Thoracic aorta (tissue), 2 donors: ENCODE measurements around the gene SMC3. TPM values are rescaled to one million over a fixed set of nuclear protein-coding genes. Genes with fewer than 3 reads are reported as not detected.

Experiments
- ATAC-seq: fragments of 150-250 bp; one replicate; pipeline ENCODE4 v1.8.0; 2017; ENCODE audit warnings: low read depth; ENCODE audit not compliant: insufficient number of reproducible peaks, low FRiP score
- DNase-seq: peaks from one replicate; pipeline ENCODE4 v3.0.0-alpha.2; 2020; ENCODE audit warnings: low spot score
- H3K27ac ChIP-seq, 2 donors: fragments of 200-600 bp; sonication (generic); 1 replicate in 1 of 2; 2 replicates in 1 of 2; pipeline ENCODE4 v1.5.1; 2016; ENCODE audit warnings: mild to moderate bottlenecking in 2 of 2, moderate library complexity in 2 of 2
- H3K27me3 ChIP-seq: fragments of 200-600 bp; sonication (generic); replicated peaks from 2 replicates; pipeline ENCODE4 v1.6.0; 2016; ENCODE audit warnings: mild to moderate bottlenecking; ENCODE audit not compliant: insufficient read depth
- H3K36me3 ChIP-seq: fragments of 200-600 bp; sonication (generic); one replicate; pipeline ENCODE4 v1.5.1; 2016
- H3K4me1 ChIP-seq, 2 donors: fragments of 200-600 bp; sonication (generic); 1 replicate in 1 of 2; 2 replicates in 1 of 2; pipeline versions ENCODE4 v1.5.1 to v1.6.0; 2016; ENCODE audit warnings: low read depth in 2 of 2, mild to moderate bottlenecking in 1 of 2; ENCODE audit not compliant: control insufficient read depth in 1 of 2
- H3K4me3 ChIP-seq: fragments of 200-600 bp; sonication (generic); 2 replicates; pipeline ENCODE4 v1.5.1; 2016; ENCODE audit warnings: mild to moderate bottlenecking
- H3K9me3 ChIP-seq: fragments of 200-600 bp; sonication (generic); 2 replicates; pipeline ENCODE4 v1.5.1; 2016
- total RNA-seq, 2 donors: library from RNA; depleted of rRNA; stranded (reverse); fragments of >200 nt; gene quantifications; one replicate each; pipeline versions ENCODE4 v1.1.0 to v1.2.3, GENCODE V29; 2016
- TF ChIP-seq, protein P1 (sequence below): fragments of 200-600 bp; sonication (generic); IDR thresholded peaks from one replicate; pipeline ENCODE4 v1.5.1; 2019; ENCODE audit warnings: antibody characterized with exemption

Gene SMC3
- total RNA-seq, 2 donors from 2014 or later = 19.8 to 32.7 TPM

DNA sequence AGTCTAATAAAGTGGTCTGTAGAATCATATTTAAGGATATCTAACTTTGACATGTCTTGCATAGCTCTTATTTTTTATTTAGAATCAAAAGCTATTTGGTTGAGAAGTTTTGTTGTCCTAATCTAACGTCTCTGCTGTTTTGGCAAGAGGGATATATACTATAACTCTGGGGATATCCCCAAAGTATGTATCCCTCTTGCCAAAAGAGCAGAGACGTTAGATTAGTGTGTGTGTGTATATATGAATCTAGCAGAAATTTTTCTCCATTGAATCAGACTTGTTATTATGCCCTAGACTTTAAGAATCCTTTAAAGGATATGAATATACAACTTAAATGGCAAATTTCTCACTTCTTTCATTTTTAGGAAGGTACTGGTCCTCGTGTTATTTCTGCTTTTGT is 9.6 kb downstream of the SMC3 start:
- ATAC-seq (no peak), DNase-seq (no peak)
- Histone ChIP-seq H3K27ac (no peak overlapping the region), H3K4me3 (no peak overlapping the region), H3K9me3 (no peaks in the 10 kb centered on the region), H3K4me1 (peaks cover 12 to 17% of the 10 kb centered on the region in 2 donors), H3K27me3 (no peaks in the 10 kb centered on the region), H3K36me3 (peaks cover 24% of the 10 kb centered on the region)
- TF ChIP-seq, protein P1, sequence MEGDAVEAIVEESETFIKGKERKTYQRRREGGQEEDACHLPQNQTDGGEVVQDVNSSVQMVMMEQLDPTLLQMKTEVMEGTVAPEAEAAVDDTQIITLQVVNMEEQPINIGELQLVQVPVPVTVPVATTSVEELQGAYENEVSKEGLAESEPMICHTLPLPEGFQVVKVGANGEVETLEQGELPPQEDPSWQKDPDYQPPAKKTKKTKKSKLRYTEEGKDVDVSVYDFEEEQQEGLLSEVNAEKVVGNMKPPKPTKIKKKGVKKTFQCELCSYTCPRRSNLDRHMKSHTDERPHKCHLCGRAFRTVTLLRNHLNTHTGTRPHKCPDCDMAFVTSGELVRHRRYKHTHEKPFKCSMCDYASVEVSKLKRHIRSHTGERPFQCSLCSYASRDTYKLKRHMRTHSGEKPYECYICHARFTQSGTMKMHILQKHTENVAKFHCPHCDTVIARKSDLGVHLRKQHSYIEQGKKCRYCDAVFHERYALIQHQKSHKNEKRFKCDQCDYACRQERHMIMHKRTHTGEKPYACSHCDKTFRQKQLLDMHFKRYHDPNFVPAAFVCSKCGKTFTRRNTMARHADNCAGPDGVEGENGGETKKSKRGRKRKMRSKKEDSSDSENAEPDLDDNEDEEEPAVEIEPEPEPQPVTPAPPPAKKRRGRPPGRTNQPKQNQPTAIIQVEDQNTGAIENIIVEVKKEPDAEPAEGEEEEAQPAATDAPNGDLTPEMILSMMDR = no peak

DNA sequence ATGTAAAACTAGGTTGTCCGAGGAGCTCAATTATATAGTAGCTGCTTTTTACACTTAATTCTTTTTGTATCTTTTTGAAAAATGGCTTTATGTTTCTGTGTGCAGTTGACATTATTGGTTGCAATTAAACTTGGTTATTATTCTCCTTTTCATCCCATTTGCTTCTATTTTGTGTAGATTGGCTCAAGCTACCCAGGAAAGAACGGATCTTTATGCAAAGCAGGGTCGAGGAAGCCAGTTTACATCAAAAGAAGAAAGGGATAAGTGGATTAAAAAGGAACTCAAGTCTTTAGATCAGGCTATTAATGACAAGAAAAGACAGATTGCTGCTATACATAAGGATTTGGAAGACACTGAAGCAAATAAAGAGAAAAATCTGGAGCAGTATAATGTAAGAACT is 16.5 kb downstream of the SMC3 start:
- Histone ChIP-seq H3K9me3 (no peaks in the 10 kb centered on the region), H3K36me3 (peaks cover 56% of the 10 kb centered on the region), H3K27me3 (no peaks in the 10 kb centered on the region), H3K4me1 (no peaks in the 10 kb centered on the region), H3K27ac (no peak overlapping the region), H3K4me3 (no peak overlapping the region)
- TF ChIP-seq, protein P1 = no peak
- no peak for ATAC-seq
- DNase-seq = no peak

DNA sequence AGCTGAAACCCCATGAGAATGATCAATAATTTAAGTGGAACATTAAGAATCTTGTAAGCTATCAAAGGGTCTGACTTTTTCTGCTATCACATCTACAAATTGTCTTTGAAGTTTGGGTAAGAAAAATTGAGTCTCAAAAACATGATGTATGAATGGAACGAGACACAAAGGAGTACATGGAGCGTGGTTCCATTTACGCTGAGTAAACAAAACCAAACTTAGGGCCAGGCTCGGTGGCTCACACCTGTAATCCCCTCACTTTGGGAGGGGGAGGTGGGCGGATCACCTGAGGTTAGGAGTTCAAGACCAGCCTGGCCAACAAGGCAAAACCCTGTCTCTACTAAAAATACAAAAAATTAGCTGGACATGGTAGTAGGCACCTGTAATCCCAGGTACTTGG is 24.3 kb downstream of the SMC3 start:
- Histone ChIP-seq H3K36me3 (peaks cover 43% of the 10 kb centered on the region), H3K27ac (no peak overlapping the region), H3K4me3 (no peak overlapping the region), H3K9me3 (no peaks in the 10 kb centered on the region), H3K27me3 (no peaks in the 10 kb centered on the region), H3K4me1 (no peaks in the 10 kb centered on the region)
- ATAC-seq (no peak), DNase-seq (no peak)
- TF ChIP-seq, protein P1 = no peak

DNA sequence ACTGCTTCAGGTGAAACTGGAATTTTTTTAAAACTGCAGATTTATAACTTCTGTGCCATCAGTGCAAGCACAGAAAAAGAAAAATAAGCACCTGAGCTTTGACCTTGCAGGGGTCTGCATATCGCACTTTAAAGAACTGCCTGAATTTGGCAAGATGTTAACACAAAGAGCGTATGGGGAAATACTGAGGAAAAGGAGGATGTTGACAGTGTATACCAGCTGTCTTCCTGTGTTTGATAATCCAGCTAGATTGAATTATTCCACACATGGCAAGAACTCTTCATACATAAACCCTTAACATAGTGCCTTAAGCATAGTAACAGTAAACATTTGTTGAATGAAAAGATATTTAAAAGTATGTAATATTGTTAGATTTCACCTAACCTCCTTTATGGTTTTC is 30.0 kb downstream of the SMC3 start:
- Histone ChIP-seq H3K36me3 (peaks cover 40% of the 10 kb centered on the region), H3K4me3 (no peak overlapping the region), H3K27me3 (no peaks in the 10 kb centered on the region), H3K27ac (no peak overlapping the region), H3K9me3 (no peaks in the 10 kb centered on the region), H3K4me1 (no peaks in the 10 kb centered on the region)
- TF ChIP-seq, protein P1 = no peak
- no peak for DNase-seq
- ATAC-seq = no peak

DNA sequence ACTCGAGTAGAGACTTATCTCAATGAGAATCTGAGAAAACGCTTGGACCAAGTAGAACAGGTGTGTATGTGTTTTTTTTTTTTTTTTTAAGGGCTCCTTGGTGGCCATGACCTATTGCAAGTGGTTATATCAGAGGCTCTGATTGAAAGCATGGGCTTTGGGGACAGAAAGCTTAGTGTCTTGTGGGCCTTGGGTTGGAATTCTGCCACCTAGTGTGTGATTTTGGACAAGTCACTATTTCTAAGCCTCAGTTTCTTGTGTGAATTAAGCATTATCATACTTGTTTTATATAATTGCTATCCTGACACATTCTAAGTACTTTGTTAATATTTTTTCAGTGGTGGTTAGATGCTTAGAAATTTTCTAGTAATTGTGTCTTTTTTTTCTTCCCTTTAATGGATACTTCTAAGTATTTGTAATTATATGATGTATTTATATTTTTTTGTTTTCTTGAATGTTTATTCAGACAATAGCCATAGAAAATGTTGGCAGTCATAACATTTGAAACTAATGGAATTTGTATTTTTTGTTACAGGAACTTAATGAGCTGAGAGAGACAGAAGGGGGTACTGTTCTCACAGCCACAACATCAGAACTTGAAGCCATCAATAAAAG is 33.1 kb downstream of the SMC3 start:
- no peaks in the 10 kb centered on the region for H3K9me3 ChIP-seq
- ATAC-seq = no peak

More for the DNA sequence above, 33.1 kb downstream of the SMC3 start:
- Histone ChIP-seq H3K4me3 (no peak overlapping the region), H3K27me3 (no peaks in the 10 kb centered on the region), H3K27ac (no peak overlapping the region), H3K36me3 (peaks cover 42% of the 10 kb centered on the region), H3K4me1 (no peaks in the 10 kb centered on the region)
- DNase-seq = no peak
- TF ChIP-seq, protein P1 = no peak
